Fibroblast of lung (primary cell): ENCODE results near the gene ADGRB3.

Source experiments
- CTCF ChIP-seq, 2 donors: IDR thresholded peaks in 1 of 2; conservative IDR thresholded peaks in 1 of 2; 1 replicate in 1 of 2; 2 replicates in 1 of 2; pipeline ENCODE4 v1.5.1; 2011 to 2012; ENCODE audit warnings: low read length in 2 of 2, control low read depth in 1 of 2, inconsistent platforms in 1 of 2, low read depth in 1 of 2, mild to moderate bottlenecking in 1 of 2
- EZH2 ChIP-seq: IDR thresholded peaks from 2 replicates; pipeline ENCODE4 v1.5.1; 2012; ENCODE audit warnings: low read length, control low read depth, mild to moderate bottlenecking; ENCODE audit errors: missing control alignments

- TF ChIP-seq EZH2 (no peak), CTCF (conservative IDR thresholded peaks at IDR 0.05 in 1 of 2, IDR thresholded peaks at IDR 0.05 in 1 of 2; ENCODE audit: low read depth in 1 of 2, low read length in 2 of 2) (peak in 1 of 2 donors; percentile 44)
Observed at GRCh38 chr6:68976260-68976659, 341.2 kb downstream of the ADGRB3 start.
